SK-N-SH (cell line): ENCODE data around the gene SLC2A4. TPM values are rescaled to one million over a fixed set of nuclear protein-coding genes. Genes with fewer than 3 reads are reported as not detected.

Source experiments
- CHD2 ChIP-seq: fragments of 150-350 bp; IDR thresholded peaks from 2 replicates; pipeline ENCODE4 v1.6.1; 2018; ENCODE audit warnings: low read length; ENCODE audit not compliant: partially characterized antibody
- ELF1 ChIP-seq: IDR thresholded peaks from 2 replicates; pipeline ENCODE4 v1.4.0; 2012
- EP300 ChIP-seq, 2 experiments: IDR thresholded peaks; 2 replicates each; pipeline versions ENCODE4 v1.4.0 to v1.6.1; 2012; ENCODE audit warnings: borderline replicate concordance in 1 of 2, low read depth in 1 of 2, low read length in 1 of 2
- FOXJ3 ChIP-seq: sonication (generic); formaldehyde crosslinking; IDR thresholded peaks from 2 replicates; pipeline ENCODE4 v1.5.1; 2020; ENCODE audit warnings: mild to moderate bottlenecking, missing genetic modification reagents
- FOXM1 ChIP-seq: IDR thresholded peaks from 2 replicates; pipeline ENCODE4 v1.4.0; 2012; ENCODE audit warnings: low read depth, mild to moderate bottlenecking
- IRF3 ChIP-seq: fragments of 150-350 bp; IDR thresholded peaks from 2 replicates; pipeline ENCODE4 v1.6.1; 2016; ENCODE audit warnings: mild to moderate bottlenecking, low read depth, low read length
- JUND ChIP-seq: IDR thresholded peaks from 2 replicates; pipeline ENCODE4 v1.4.0; 2012
- MEF2A ChIP-seq: IDR thresholded peaks from 2 replicates; pipeline ENCODE4 v1.4.0; 2012; ENCODE audit warnings: low read depth, borderline replicate concordance
- PBX3 ChIP-seq: IDR thresholded peaks from 2 replicates; pipeline ENCODE4; 2012
- RAD21 ChIP-seq: IDR thresholded peaks from 2 replicates; pipeline ENCODE4 v1.6.1; 2012; ENCODE audit warnings: mild to moderate bottlenecking, low read length
- RCOR1 ChIP-seq: fragments of 150-350 bp; IDR thresholded peaks from 2 replicates; pipeline ENCODE4 v1.6.1; 2017; ENCODE audit warnings: antibody characterized with exemption, low read length
- RXRA ChIP-seq: IDR thresholded peaks from 2 replicates; pipeline ENCODE4 v1.4.0; 2012; ENCODE audit warnings: low read depth, mild to moderate bottlenecking, borderline replicate concordance
- SIN3A ChIP-seq: IDR thresholded peaks from 2 replicates; pipeline ENCODE4 v1.6.1; 2012; ENCODE audit warnings: low read depth, mild to moderate bottlenecking, low read length, moderate library complexity, borderline replicate concordance
- TAF1 ChIP-seq: IDR thresholded peaks from 2 replicates; pipeline ENCODE4 v1.6.1; 2012; ENCODE audit warnings: low read depth, mild to moderate bottlenecking, low read length, moderate library complexity, borderline replicate concordance
- TCF12 ChIP-seq: IDR thresholded peaks from 2 replicates; pipeline ENCODE4 v1.4.0; 2012
- TEAD4 ChIP-seq: IDR thresholded peaks from 2 replicates; pipeline ENCODE4 v1.4.0; 2012; ENCODE audit warnings: mild to moderate bottlenecking, borderline replicate concordance; ENCODE audit not compliant: insufficient read depth
- USF2 ChIP-seq: fragments of 150-350 bp; IDR thresholded peaks from 2 replicates; pipeline ENCODE4 v1.6.1; 2017; ENCODE audit warnings: antibody characterized with exemption, low read length, low read depth, borderline replicate concordance
- YY1 ChIP-seq: IDR thresholded peaks from 2 replicates; pipeline ENCODE4 v1.4.0; 2012; ENCODE audit warnings: low read depth, mild to moderate bottlenecking
- ZBTB33 ChIP-seq: IDR thresholded peaks from 2 replicates; pipeline ENCODE4 v1.4.0; 2012; ENCODE audit warnings: low read depth, borderline replicate concordance
- polyA plus RNA-seq, 3 experiments: library from polyadenylated mRNA; depleted of rRNA; stranded (reverse); fragments of >200 nt; gene quantifications; 2 replicates each; pipeline ENCODE4 v1.2.3, GENCODE V29; 2012
- TF ChIP-seq, protein P1 (sequence below): IDR thresholded peaks from 2 replicates; pipeline ENCODE4 v1.6.1; 2012; ENCODE audit warnings: mild to moderate bottlenecking, low read depth, low read length, moderate library complexity
- TF ChIP-seq, protein P2 (sequence below): IDR thresholded peaks from 2 replicates; pipeline ENCODE4 v1.4.0; 2012; ENCODE audit warnings: low read depth

The SLC2A4 gene
- polyA plus RNA-seq, 1 of the 3 experiments (the other 2 are of a cell fraction), result 0.44 TPM

- TF ChIP-seq, protein P1, sequence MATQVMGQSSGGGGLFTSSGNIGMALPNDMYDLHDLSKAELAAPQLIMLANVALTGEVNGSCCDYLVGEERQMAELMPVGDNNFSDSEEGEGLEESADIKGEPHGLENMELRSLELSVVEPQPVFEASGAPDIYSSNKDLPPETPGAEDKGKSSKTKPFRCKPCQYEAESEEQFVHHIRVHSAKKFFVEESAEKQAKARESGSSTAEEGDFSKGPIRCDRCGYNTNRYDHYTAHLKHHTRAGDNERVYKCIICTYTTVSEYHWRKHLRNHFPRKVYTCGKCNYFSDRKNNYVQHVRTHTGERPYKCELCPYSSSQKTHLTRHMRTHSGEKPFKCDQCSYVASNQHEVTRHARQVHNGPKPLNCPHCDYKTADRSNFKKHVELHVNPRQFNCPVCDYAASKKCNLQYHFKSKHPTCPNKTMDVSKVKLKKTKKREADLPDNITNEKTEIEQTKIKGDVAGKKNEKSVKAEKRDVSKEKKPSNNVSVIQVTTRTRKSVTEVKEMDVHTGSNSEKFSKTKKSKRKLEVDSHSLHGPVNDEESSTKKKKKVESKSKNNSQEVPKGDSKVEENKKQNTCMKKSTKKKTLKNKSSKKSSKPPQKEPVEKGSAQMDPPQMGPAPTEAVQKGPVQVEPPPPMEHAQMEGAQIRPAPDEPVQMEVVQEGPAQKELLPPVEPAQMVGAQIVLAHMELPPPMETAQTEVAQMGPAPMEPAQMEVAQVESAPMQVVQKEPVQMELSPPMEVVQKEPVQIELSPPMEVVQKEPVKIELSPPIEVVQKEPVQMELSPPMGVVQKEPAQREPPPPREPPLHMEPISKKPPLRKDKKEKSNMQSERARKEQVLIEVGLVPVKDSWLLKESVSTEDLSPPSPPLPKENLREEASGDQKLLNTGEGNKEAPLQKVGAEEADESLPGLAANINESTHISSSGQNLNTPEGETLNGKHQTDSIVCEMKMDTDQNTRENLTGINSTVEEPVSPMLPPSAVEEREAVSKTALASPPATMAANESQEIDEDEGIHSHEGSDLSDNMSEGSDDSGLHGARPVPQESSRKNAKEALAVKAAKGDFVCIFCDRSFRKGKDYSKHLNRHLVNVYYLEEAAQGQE, result no peak
- TF ChIP-seq RXRA (no peak), FOXJ3 (CRISPR knock-in tag) (no peak), TCF12 (peak; percentile 17; the same call in 1 of the 2 replicates), JUND (no peak), RAD21 (peak; percentile 92), ELF1 (0 out of 2 replicates have a peak, but pooled peaks have one; percentile 15), EP300 (IDR thresholded peaks at IDR 0.05; ENCODE audit: borderline replicate concordance in 1 of 2, low read depth in 1 of 2, low read length in 1 of 2) (no peak), CHD2 (no peak), MEF2A (no peak), RCOR1 (no peak), ZBTB33 (no peak), IRF3 (no peak), USF2 (no peak), SIN3A (0 out of 2 replicates have a peak, but pooled peaks have one; percentile 79), FOXM1 (peak; percentile 40; the same call in 1 of the 2 replicates), PBX3 (no peak), TEAD4 (no peak), TAF1 (no peak), YY1 (no peak)
- TF ChIP-seq, protein P2, sequence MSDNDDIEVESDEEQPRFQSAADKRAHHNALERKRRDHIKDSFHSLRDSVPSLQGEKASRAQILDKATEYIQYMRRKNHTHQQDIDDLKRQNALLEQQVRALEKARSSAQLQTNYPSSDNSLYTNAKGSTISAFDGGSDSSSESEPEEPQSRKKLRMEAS, result peak; percentile 94
These were observed 14.8 kb downstream of the SLC2A4 start (continued) for GRCh38 chr17:7296189-7296861.
